GM13977 (cell line): ENCODE results near the gene RNF130.

ENCODE experiments used
- DNase-seq: peaks from one replicate; pipeline ENCODE4 v3.0.0; 2012; ENCODE audit warnings: low spot score
- in situ Hi-C: fragments of 300-500 bp; cut with MboI; formaldehyde crosslinking; loops from one replicate; pipeline ENCODE4 v1.12.0; 2022; ENCODE audit warnings: low sequenced_read_pairs, low pct_unique_long_range_greater_than_20kb, mixed read lengths, inconsistent platforms; ENCODE audit not compliant: unreplicated experiment
- TF ChIP-seq, protein P1 (sequence below): IDR thresholded peaks from 2 replicates; pipeline ENCODE4 v1.5.1; 2012; ENCODE audit warnings: mild to moderate bottlenecking, control low read depth; ENCODE audit not compliant: insufficient read depth; ENCODE audit errors: extremely low read depth, missing control alignments

RNF130 gene

DNA sequence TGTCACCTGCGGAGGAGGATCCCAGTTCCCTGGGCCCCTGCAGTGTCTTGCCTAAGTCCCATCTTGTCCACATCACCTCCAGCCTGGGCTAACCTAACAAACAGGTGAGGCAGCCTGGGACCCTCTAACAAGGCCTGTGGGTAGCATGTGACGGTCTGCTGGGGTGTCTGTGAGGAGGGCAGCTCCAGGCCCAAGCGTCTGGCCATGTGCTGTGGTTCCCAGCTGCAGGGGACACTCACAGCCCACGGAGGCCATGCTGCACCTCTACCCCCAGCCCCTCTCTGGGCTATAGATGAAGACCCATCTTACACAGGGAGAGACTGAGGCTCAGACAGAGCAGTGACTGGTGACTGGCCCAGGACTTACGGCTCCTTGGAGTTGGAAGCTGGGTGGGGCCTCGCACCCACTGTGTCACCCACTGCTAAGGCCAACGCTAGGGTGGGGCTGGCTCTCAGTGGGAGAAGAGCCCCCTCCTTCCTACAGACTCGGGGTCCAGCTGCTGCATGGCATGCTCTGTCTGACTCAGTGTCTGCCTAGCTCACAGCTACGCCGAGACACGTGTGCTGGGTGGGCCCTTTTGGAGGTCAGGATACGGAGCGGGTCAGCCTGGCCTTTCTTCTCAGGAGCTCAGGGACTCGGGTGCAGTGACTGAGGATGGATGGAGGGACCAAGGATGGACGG is 40.8 kb upstream of the RNF130 start:
- in situ Hi-C loops = no loop called here
- TF ChIP-seq, protein P1, sequence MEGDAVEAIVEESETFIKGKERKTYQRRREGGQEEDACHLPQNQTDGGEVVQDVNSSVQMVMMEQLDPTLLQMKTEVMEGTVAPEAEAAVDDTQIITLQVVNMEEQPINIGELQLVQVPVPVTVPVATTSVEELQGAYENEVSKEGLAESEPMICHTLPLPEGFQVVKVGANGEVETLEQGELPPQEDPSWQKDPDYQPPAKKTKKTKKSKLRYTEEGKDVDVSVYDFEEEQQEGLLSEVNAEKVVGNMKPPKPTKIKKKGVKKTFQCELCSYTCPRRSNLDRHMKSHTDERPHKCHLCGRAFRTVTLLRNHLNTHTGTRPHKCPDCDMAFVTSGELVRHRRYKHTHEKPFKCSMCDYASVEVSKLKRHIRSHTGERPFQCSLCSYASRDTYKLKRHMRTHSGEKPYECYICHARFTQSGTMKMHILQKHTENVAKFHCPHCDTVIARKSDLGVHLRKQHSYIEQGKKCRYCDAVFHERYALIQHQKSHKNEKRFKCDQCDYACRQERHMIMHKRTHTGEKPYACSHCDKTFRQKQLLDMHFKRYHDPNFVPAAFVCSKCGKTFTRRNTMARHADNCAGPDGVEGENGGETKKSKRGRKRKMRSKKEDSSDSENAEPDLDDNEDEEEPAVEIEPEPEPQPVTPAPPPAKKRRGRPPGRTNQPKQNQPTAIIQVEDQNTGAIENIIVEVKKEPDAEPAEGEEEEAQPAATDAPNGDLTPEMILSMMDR = no peak
- DNase-seq = no peak

DNA sequence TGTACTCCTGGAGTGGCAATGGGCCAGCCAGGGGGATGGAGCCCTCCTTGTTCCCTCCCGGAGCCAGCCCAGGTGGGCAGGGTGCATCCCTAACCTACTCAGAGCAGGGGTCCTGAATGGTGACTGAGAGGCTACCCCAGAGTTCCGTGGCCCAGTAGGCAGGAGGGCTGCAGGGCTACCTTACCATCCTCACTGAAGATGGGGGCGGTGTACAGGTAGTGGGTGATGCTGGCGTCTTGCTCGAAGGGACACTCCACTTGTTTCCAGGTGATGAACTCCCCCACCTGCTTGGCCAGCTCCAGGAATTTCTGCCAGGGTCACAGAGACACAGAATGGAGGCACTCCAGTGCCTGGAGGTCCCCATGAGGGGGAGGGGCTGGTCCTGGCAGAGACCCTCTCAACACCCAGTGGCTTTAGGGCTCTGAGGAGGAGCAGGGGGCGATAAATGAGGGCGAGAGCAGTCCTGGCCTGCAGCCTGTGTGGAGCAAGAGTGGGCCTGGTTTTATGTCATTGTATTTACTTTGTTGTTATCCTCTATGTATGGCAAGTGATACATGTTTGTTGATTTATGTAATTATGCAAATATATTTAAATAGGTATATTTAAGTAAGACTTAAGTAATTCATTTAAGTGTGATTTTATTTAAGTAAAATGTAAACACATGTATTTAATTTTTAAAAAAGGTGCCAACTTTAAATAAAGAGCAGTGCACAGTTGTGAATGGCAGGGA is 39.9 kb upstream of the RNF130 start:
- no peak for DNase-seq
- in situ Hi-C loops = no loop called here
- TF ChIP-seq, protein P1 = no peak

DNA sequence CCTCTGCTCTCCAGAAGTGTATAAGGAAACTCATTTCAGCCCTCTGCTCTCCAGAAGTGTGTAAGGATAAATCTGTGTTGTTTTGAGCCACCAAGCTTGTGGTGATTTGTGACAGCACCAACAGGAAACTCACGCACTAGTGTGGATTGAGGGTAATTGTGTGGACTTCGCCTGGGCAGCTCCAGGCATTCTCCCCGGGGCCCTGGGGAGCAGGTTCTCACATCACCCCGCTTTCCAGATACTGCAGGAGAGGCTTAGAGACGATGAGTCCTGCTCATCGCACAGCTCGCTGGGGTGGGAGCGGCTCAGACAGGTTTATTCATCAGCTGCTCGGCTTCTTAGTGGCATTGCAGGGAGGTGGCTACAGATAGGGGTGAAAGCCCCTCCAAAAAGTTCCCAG is 38.4 kb upstream of the RNF130 start:
- TF ChIP-seq, protein P1 = no peak
- DNase-seq = no peak
- in situ Hi-C loops = no loop called here

DNA sequence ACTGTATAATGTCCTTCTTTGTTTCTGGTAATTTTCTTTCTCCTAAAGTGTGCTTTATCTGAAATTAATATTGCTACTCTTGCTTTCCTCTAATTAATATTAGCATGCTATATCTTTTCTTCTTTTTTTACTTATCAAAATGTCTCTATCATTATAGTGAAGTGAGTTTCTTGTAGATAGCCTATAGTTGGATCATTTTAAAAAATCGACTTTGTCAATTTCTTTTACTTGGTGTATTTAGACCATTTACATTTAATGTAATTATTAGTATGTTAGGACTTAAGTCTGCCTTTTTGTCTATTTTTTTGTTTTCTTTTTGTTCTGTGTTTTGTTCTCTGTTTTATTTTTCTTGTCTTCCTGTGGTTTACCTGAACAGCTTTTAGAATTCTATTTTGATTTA is 35.4 kb upstream of the RNF130 start:
- TF ChIP-seq, protein P1 = no peak
- in situ Hi-C loops = no loop called here

DNA sequence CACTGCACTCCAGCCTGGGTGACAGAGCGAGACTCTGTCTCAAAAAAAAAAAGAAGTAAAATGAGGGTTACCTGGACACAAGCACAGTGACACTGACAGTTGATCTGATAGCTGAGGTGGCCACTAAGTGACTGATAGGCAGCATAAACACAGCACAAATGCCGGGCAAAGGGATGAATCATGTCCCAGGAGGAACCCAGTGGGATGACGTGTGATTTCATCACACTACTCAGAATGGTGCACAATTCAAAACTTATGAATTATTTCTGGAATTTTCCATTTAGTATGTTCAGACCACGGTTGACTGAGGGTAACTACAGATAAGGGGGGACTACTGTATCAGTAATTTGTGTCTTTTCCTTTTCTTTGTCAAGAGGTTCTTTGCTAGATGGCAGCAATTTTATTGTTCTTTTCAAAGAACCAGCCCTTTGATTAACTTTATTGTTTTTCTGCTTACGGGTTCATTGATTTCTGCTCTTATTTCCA is 34.3 kb upstream of the RNF130 start:
- DNase-seq = no peak
- TF ChIP-seq, protein P1 = no peak
- in situ Hi-C loops = no loop called here

More for the DNA sequence above, 35.4 kb upstream of the RNF130 start:
- DNase-seq = no peak

DNA sequence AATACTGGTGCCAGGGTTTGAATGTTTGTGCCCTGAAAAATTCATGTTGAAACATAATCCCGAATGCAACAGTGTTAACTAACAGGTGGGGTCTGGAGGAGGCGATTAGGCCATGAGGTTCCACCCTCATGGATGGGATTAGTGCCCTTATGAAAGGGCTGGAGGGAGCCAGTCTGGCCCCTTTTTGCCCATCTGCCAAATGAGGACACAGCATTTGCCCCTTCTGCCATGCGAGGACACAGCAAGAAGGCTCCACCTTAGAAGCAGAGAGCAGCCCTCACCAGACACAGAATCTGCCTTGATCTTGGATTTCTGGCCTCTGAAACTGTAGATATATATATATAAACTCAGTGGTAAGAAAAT is 32.6 kb upstream of the RNF130 start:
- TF ChIP-seq, protein P1 = no peak
- in situ Hi-C loops = no loop called here

More for the DNA sequence above, 32.6 kb upstream of the RNF130 start:
- no peak for DNase-seq
